Right lobe of liver (tissue), 6 donors: ENCODE measurements around the gene ZBTB17. TPM values are rescaled to one million over a fixed set of nuclear protein-coding genes. Genes with fewer than 3 reads are reported as not detected.

ENCODE experiments used
- ATAC-seq, 4 donors: fragments of 200-7000 bp; cut with Tn5 transposase; one replicate each; pipeline ENCODE4 v1.9.1; 2020; ENCODE audit warnings: mild to moderate bottlenecking in 4 of 4, moderate library complexity in 4 of 4
- DNase-seq, 3 donors: peaks; one replicate each; pipeline ENCODE4 v3.0.0-alpha.2; 2020
- H3K27ac ChIP-seq, 3 donors: fragments of 200-600 bp; one replicate each; pipeline ENCODE4 v1.8.0; 2022
- H3K27me3 ChIP-seq, 2 donors: fragments of 200-600 bp; one replicate each; pipeline ENCODE4 v1.8.0; 2022
- H3K36me3 ChIP-seq, 4 donors: fragments of 200-600 bp; sonication (generic) in 1 of 4; one replicate each; pipeline versions ENCODE4 v1.5.1 to v1.8.0; 2017 to 2022; ENCODE audit warnings: control low read depth in 1 of 4
- H3K4me1 ChIP-seq, 4 donors: fragments of 200-600 bp; sonication (generic) in 1 of 4; one replicate each; pipeline versions ENCODE4 v1.5.1 to v1.8.0; 2017 to 2022; ENCODE audit warnings: control low read depth in 1 of 4
- H3K4me3 ChIP-seq, 3 donors: fragments of 200-600 bp; one replicate each; pipeline ENCODE4 v1.8.0; 2022
- H3K9me3 ChIP-seq, 4 donors: fragments of 200-600 bp; sonication (generic) in 1 of 4; one replicate each; pipeline versions ENCODE4 v1.5.1 to v1.8.0; 2017 to 2022; ENCODE audit warnings: control low read depth in 1 of 4
- CTCF ChIP-seq, 4 donors: fragments of 200-600 bp in 3 of 4; fragments of 450-650 bp in 1 of 4; IDR thresholded peaks; one replicate each; pipeline versions ENCODE4 v1.5.1 to v1.8.0; 2016 to 2022; ENCODE audit warnings: antibody characterized with exemption in 4 of 4, mild to moderate bottlenecking in 2 of 4
- POLR2A ChIP-seq: fragments of 450-650 bp; IDR thresholded peaks from one replicate; pipeline ENCODE4 v1.6.1; 2017; ENCODE audit warnings: antibody characterized with exemption, mild to moderate bottlenecking
- WGBS: methylation state at CpG from one replicate; pipeline ENCODE4 v1.1.6; 2018; ENCODE audit warnings: low coverage, low lambda C conversion rate; ENCODE audit not compliant: insufficient coverage; ENCODE audit errors: missing lambda C conversion rate; 5-methylcytosine and 5-hydroxymethylcytosine counted together
- intact Hi-C, 2 donors: fragments of 100-400 bp; cut with DNase I; formaldehyde crosslinking; loops; one replicate each; pipeline versions ENCODE4 v1.11.2 to v1.14.1; 2022
- total RNA-seq, 6 experiments: library from RNA; depleted of rRNA in 2 of 6; stranded (reverse); fragments of >200 nt in 2 of 6; fragmentation: NEBNext Ultra II Directional in 3 of 6; extraction: Animal tissue kit (Norgen Biotek cat#: 25700) in 3 of 6; gene quantifications; one replicate each; pipeline versions ENCODE4 v1.1.0 to v1.2.4, GENCODE V29; 2016 to 2023
- donor health status: DM: no; HTN: yes; CAD: no.
- donor health status: DM: no; HTN: no; CAD: no.
- donor health status: DM: no; HTN: no; CAD: no.
- donor health status: DM: no; HTN: yes; CAD: no.
- donor health status: DM: no; HTN: yes; CAD: no.

ZBTB17 gene
- total RNA-seq, 6 experiments from 2014 or later = 9.2 to 13.3 (median 11.0) TPM

- no CpG with 5 or more reads among the region's 17 CpGs for WGBS
- no peak for DNase-seq
- H3K4me1 ChIP-seq = peaks cover 0 to 6% (median 3%) of the 10 kb centered on the region in 4 donors
These were observed 30.0 kb downstream of the ZBTB17 start for GRCh38 chr1:15945832-15946448.

GRCh38 chr1:15945011-15945831, 30.7 kb downstream of the ZBTB17 start:
- ATAC-seq = no peak
- no peak for TF ChIP-seq CTCF (IDR thresholded peaks at IDR 0.05)
- TF ChIP-seq POLR2A = no peak
- DNase-seq = no peak

More at GRCh38 chr1:15945832-15946448, 30.0 kb downstream of the ZBTB17 start:
- no peaks in the 10 kb centered on the region for H3K27me3 ChIP-seq
- H3K9me3 ChIP-seq = no peaks in the 10 kb centered on the region
- TF ChIP-seq CTCF (IDR thresholded peaks at IDR 0.05) = no peak
- no peak for TF ChIP-seq POLR2A
- intact Hi-C loops = no loop called here
- H3K36me3 ChIP-seq = peaks cover 0 to 55% (median 17%) of the 10 kb centered on the region in 4 donors
- H3K4me3 ChIP-seq = no peak overlapping the region
- no peak for ATAC-seq
- no peak overlapping the region for H3K27ac ChIP-seq

GRCh38 chr1:15944308-15945010, 31.4 kb downstream of the ZBTB17 start:
- WGBS = no CpG with 5 or more reads among the region's 55 CpGs
- DNase-seq (peak in 1 of 3 donors; percentile 36), ATAC-seq (no peak)
- Histone ChIP-seq H3K4me1 (peaks cover 0 to 3% (median 0%) of the 10 kb centered on the region in 4 donors), H3K36me3 (peaks cover 0 to 64% (median 17%) of the 10 kb centered on the region in 4 donors), H3K27me3 (no peaks in the 10 kb centered on the region), H3K27ac (no peak overlapping the region), H3K4me3 (no peak overlapping the region), H3K9me3 (no peaks in the 10 kb centered on the region)
- intact Hi-C loops = no loop called here
- no peak for TF ChIP-seq CTCF (IDR thresholded peaks at IDR 0.05)
- no peak for TF ChIP-seq POLR2A

More at GRCh38 chr1:15945011-15945831, 30.7 kb downstream of the ZBTB17 start:
- Histone ChIP-seq H3K27me3 (no peaks in the 10 kb centered on the region), H3K9me3 (no peaks in the 10 kb centered on the region), H3K36me3 (peaks cover 0 to 61% (median 17%) of the 10 kb centered on the region in 4 donors), H3K4me1 (peaks cover 0 to 5% (median 0%) of the 10 kb centered on the region in 4 donors), H3K4me3 (no peak overlapping the region), H3K27ac (no peak overlapping the region)
- intact Hi-C loops = no loop called here
- WGBS = 94% methylated on average over 9 of the region's 39 CpGs

GRCh38 chr1:15943992-15944307, 32.0 kb downstream of the ZBTB17 start:
- 100% methylated on average over 1 of the region's 22 CpGs for WGBS
- H3K9me3 ChIP-seq = no peaks in the 10 kb centered on the region
- ATAC-seq = no peak
- no peak overlapping the region for H3K4me3 ChIP-seq
- DNase-seq = peak in 1 of 3 donors; percentile 44
- intact Hi-C loops = no loop called here
- H3K36me3 ChIP-seq = peaks cover 0 to 66% (median 19%) of the 10 kb centered on the region in 4 donors
- no peak overlapping the region for H3K27ac ChIP-seq
- H3K27me3 ChIP-seq = no peaks in the 10 kb centered on the region
- no peak for TF ChIP-seq POLR2A
- TF ChIP-seq CTCF (IDR thresholded peaks at IDR 0.05) = no peak
- peaks cover 0 to 8% (median 0%) of the 10 kb centered on the region in 4 donors for H3K4me1 ChIP-seq
